Breast epithelium (tissue), 3 donors: ENCODE data around the gene FAM177B.

Experiments
- POLR2A ChIP-seq: fragments of 450-650 bp; IDR thresholded peaks from one replicate; pipeline ENCODE4 v1.6.1; 2016; ENCODE audit warnings: antibody characterized with exemption, mild to moderate bottlenecking, moderate library complexity
- POLR2AphosphoS5 ChIP-seq, 3 donors: sonication (generic); formaldehyde crosslinking; IDR thresholded peaks; one replicate each; pipeline ENCODE4 v1.6.1; 2017; ENCODE audit warnings: antibody characterized with exemption in 3 of 3
- TF ChIP-seq, protein P1 (sequence below), 3 donors: fragments of 450-650 bp; IDR thresholded peaks; one replicate each; pipeline ENCODE4 v1.5.1; 2016 to 2017; ENCODE audit warnings: antibody characterized with exemption in 3 of 3, mild to moderate bottlenecking in 3 of 3, moderate library complexity in 3 of 3

DNA sequence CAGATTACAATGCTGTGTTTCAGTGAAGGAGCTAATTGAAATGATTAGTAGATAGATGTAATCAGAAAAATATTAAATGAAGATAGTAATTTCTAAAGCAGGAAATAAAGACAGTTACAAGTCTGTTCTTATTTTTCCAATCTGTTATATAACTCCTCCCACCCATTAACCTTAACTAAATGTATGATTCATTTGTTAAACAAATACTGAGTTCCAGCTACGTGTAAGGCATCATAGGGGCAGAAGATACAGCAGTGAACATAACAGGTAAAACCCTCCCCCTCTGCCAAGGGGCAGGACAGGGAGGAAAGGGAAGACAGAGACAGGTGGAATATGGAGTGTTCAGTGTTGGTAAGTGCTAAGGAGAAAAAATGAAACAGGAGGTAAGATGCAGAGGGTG lies at the start of gene FAM177B:
- TF ChIP-seq POLR2A: no peak
- TF ChIP-seq, protein P1, sequence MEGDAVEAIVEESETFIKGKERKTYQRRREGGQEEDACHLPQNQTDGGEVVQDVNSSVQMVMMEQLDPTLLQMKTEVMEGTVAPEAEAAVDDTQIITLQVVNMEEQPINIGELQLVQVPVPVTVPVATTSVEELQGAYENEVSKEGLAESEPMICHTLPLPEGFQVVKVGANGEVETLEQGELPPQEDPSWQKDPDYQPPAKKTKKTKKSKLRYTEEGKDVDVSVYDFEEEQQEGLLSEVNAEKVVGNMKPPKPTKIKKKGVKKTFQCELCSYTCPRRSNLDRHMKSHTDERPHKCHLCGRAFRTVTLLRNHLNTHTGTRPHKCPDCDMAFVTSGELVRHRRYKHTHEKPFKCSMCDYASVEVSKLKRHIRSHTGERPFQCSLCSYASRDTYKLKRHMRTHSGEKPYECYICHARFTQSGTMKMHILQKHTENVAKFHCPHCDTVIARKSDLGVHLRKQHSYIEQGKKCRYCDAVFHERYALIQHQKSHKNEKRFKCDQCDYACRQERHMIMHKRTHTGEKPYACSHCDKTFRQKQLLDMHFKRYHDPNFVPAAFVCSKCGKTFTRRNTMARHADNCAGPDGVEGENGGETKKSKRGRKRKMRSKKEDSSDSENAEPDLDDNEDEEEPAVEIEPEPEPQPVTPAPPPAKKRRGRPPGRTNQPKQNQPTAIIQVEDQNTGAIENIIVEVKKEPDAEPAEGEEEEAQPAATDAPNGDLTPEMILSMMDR (IDR thresholded peaks at IDR 0.05): no peak
- TF ChIP-seq POLR2AphosphoS5 (IDR thresholded peaks at IDR 0.05): no peak
